ENCODE measurements around the gene NR3C2.

The NR3C2 gene

GRCh38 chr4:148079961-148080360 lies 362.3 kb downstream of the NR3C2 start:
- Histone ChIP-seq H4K20me1 (ENCODE audit: insufficient read depth, low read length) (no peaks in the 10 kb centered on the region), H3K4me3 (ENCODE audit: low read depth in 1 of 2, low read length in 2 of 2) (no peak overlapping the region), H2AFZ (ENCODE audit: low read depth, low read length) (no peak overlapping the region), H3K79me2 (ENCODE audit: insufficient read depth, low read length) (no peaks in the 10 kb centered on the region), H3K36me3 (ENCODE audit: insufficient read depth, low read length) (no peaks in the 10 kb centered on the region), H3K27me3 (ENCODE audit: insufficient read depth, low read length, poor library complexity) (no peaks in the 10 kb centered on the region), H3K27ac (ENCODE audit: low read length) (no peak overlapping the region), H3K9me3 (ENCODE audit: insufficient read depth, low read length, severe bottlenecking) (peaks cover 8% of the 10 kb centered on the region), H3K4me2 (ENCODE audit: insufficient read depth, low read length) (no peak overlapping the region), H3K9ac (ENCODE audit: low read depth, low read length) (no peak overlapping the region), H3K4me1 (ENCODE audit: insufficient read depth, low read length) (no peaks in the 10 kb centered on the region)
- DNase-seq (no peak), ATAC-seq (ENCODE audit: insufficient read depth, low read depth) (no peak)
- TF ChIP-seq CTCF (IDR thresholded peaks at IDR 0.05; ENCODE audit: borderline replicate concordance, extremely low read depth, low read length, poor library complexity, severe bottlenecking) (no peak), EZH2 (IDR thresholded peaks at IDR 0.05; ENCODE audit: borderline replicate concordance, low read depth, low read length, severe bottlenecking) (no peak)

GRCh38 chr4:148078061-148078460 lies 364.2 kb downstream of the NR3C2 start:
- Histone ChIP-seq H2AFZ (ENCODE audit: low read depth, low read length) (no peak overlapping the region), H3K27ac (ENCODE audit: low read length) (no peak overlapping the region), H3K4me2 (ENCODE audit: insufficient read depth, low read length) (no peak overlapping the region), H3K4me3 (ENCODE audit: low read depth in 1 of 2, low read length in 2 of 2) (no peak overlapping the region), H3K9ac (ENCODE audit: low read depth, low read length) (no peak overlapping the region), H3K36me3 (ENCODE audit: insufficient read depth, low read length) (no peaks in the 10 kb centered on the region), H3K27me3 (ENCODE audit: insufficient read depth, low read length, poor library complexity) (no peaks in the 10 kb centered on the region), H3K9me3 (ENCODE audit: insufficient read depth, low read length, severe bottlenecking) (peaks cover 22% of the 10 kb centered on the region), H3K4me1 (ENCODE audit: insufficient read depth, low read length) (no peaks in the 10 kb centered on the region), H3K79me2 (ENCODE audit: insufficient read depth, low read length) (no peaks in the 10 kb centered on the region), H4K20me1 (ENCODE audit: insufficient read depth, low read length) (no peaks in the 10 kb centered on the region)
- TF ChIP-seq CTCF (IDR thresholded peaks at IDR 0.05; ENCODE audit: borderline replicate concordance, extremely low read depth, low read length, poor library complexity, severe bottlenecking) (no peak), EZH2 (IDR thresholded peaks at IDR 0.05; ENCODE audit: borderline replicate concordance, low read depth, low read length, severe bottlenecking) (no peak)
- DNase-seq (no peak), ATAC-seq (ENCODE audit: insufficient read depth, low read depth) (no peak)

- Histone ChIP-seq H3K79me2 (ENCODE audit: insufficient read depth, low read length) (no peaks in the 10 kb centered on the region), H3K9me3 (ENCODE audit: insufficient read depth, low read length, severe bottlenecking) (peaks cover 25% of the 10 kb centered on the region), H3K4me2 (ENCODE audit: insufficient read depth, low read length) (no peak overlapping the region), H2AFZ (ENCODE audit: low read depth, low read length) (no peak overlapping the region), H3K4me1 (ENCODE audit: insufficient read depth, low read length) (no peaks in the 10 kb centered on the region), H3K27ac (ENCODE audit: low read length) (no peak overlapping the region), H3K27me3 (ENCODE audit: insufficient read depth, low read length, poor library complexity) (no peaks in the 10 kb centered on the region), H3K4me3 (ENCODE audit: low read depth in 1 of 2, low read length in 2 of 2) (no peak overlapping the region), H4K20me1 (ENCODE audit: insufficient read depth, low read length) (no peaks in the 10 kb centered on the region), H3K36me3 (ENCODE audit: insufficient read depth, low read length) (no peaks in the 10 kb centered on the region), H3K9ac (ENCODE audit: low read depth, low read length) (no peak overlapping the region)
- TF ChIP-seq EZH2 (IDR thresholded peaks at IDR 0.05; ENCODE audit: borderline replicate concordance, low read depth, low read length, severe bottlenecking) (no peak), CTCF (IDR thresholded peaks at IDR 0.05; ENCODE audit: borderline replicate concordance, extremely low read depth, low read length, poor library complexity, severe bottlenecking) (no peak)
- DNase-seq (no peak), ATAC-seq (ENCODE audit: insufficient read depth, low read depth) (no peak)
These were observed 364.6 kb downstream of the NR3C2 start for GRCh38 chr4:148077581-148077980.

- no peak overlapping the region for H3K9ac ChIP-seq (ENCODE audit: low read depth, low read length)
- no peak for DNase-seq
- no peaks in the 10 kb centered on the region for H3K79me2 ChIP-seq (ENCODE audit: insufficient read depth, low read length)
- H3K36me3 ChIP-seq (ENCODE audit: insufficient read depth, low read length), result no peaks in the 10 kb centered on the region
- no peaks in the 10 kb centered on the region for H4K20me1 ChIP-seq (ENCODE audit: insufficient read depth, low read length)
- no peak overlapping the region for H2AFZ ChIP-seq (ENCODE audit: low read depth, low read length)
- no peaks in the 10 kb centered on the region for H3K27me3 ChIP-seq (ENCODE audit: insufficient read depth, low read length, poor library complexity)
- H3K9me3 ChIP-seq (ENCODE audit: insufficient read depth, low read length, severe bottlenecking), result peaks cover 25% of the 10 kb centered on the region
- H3K4me1 ChIP-seq (ENCODE audit: insufficient read depth, low read length), result no peaks in the 10 kb centered on the region
- H3K27ac ChIP-seq (ENCODE audit: low read length), result no peak overlapping the region
- TF ChIP-seq EZH2 (IDR thresholded peaks at IDR 0.05; ENCODE audit: borderline replicate concordance, low read depth, low read length, severe bottlenecking), result no peak
- ATAC-seq (ENCODE audit: insufficient read depth, low read depth), result no peak
- H3K4me2 ChIP-seq (ENCODE audit: insufficient read depth, low read length), result no peak overlapping the region
- H3K4me3 ChIP-seq (ENCODE audit: low read depth in 1 of 2, low read length in 2 of 2), result no peak overlapping the region
These were observed 365.2 kb downstream of the NR3C2 start for GRCh38 chr4:148076964-148077363.
